ENCODE results near the gene TRIM58. TPM values are rescaled to one million over a fixed set of nuclear protein-coding genes. Genes with fewer than 3 reads are reported as not detected.

TRIM58 gene
- total RNA-seq, 1 donor from 2014 or later = 0.49 TPM

DNA sequence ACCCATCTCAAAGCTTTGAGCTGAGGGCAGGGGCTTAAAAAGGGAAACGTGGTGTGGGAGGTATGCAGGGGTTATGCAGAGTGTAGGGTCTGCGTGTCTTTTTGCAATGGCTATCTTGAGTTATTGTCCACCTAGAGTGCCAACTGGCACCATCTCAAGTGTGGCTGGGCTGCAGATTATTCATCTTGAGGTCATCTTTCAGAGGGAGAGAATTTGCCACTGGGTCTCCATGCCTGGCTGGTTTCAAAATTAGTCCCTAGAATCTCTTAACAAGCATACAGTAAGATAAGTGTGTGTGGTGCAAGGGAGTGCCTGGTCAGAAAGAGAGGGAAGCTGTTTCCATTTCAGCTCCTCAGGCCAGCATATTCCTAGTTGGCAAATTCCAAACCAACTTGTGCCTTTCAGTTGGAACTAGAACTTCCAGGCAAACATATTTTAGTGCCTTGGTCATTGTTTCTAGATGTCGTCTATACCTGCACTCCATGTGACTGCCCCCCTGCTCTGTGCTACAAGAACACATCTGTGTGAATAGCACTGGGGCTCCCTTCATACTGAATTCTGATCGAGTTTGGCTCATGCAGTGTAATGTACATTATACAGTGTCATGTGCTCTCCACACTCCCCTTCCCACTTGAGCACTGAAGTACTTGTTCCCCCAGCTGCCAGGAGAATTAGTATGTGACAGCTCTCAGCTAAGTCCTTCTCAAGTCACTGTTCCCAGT, 58.1 kb downstream of the TRIM58 start:
- intact Hi-C loops (cut with micrococcal nuclease) = no loop called here
- H3K9me3 Mint-ChIP-seq = no peaks in the 10 kb centered on the region
- DNase-seq (no peak), ATAC-seq (ENCODE audit: low read depth) (no peak)
- no peaks in the 10 kb centered on the region for H3K4me1 Mint-ChIP-seq
- H3K27ac Mint-ChIP-seq = no peak overlapping the region
- CTCF ChIA-PET = no interaction called here
- H3K36me3 Mint-ChIP-seq (ENCODE audit: low read depth) = no peaks in the 10 kb centered on the region
- no peak overlapping the region for H3K4me3 Mint-ChIP-seq
- peaks cover 2% of the 10 kb centered on the region for H3K27me3 Mint-ChIP-seq
- TF ChIP-seq, protein P1, sequence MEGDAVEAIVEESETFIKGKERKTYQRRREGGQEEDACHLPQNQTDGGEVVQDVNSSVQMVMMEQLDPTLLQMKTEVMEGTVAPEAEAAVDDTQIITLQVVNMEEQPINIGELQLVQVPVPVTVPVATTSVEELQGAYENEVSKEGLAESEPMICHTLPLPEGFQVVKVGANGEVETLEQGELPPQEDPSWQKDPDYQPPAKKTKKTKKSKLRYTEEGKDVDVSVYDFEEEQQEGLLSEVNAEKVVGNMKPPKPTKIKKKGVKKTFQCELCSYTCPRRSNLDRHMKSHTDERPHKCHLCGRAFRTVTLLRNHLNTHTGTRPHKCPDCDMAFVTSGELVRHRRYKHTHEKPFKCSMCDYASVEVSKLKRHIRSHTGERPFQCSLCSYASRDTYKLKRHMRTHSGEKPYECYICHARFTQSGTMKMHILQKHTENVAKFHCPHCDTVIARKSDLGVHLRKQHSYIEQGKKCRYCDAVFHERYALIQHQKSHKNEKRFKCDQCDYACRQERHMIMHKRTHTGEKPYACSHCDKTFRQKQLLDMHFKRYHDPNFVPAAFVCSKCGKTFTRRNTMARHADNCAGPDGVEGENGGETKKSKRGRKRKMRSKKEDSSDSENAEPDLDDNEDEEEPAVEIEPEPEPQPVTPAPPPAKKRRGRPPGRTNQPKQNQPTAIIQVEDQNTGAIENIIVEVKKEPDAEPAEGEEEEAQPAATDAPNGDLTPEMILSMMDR (IDR thresholded peaks at IDR 0.05) = no peak
- POLR2A ChIA-PET = no interaction called here

- peaks cover 2% of the 10 kb centered on the region for H3K27me3 Mint-ChIP-seq
- CTCF ChIA-PET = no interaction called here
Observed at GRCh38 chr1:247919952-247920351, 63.0 kb downstream of the TRIM58 start, which contains the start of gene OR2T8. OR2T8 (plus strand) TSS chr1:247920252; CDS start chr1:247921018, 766 bp downstream.

DNA sequence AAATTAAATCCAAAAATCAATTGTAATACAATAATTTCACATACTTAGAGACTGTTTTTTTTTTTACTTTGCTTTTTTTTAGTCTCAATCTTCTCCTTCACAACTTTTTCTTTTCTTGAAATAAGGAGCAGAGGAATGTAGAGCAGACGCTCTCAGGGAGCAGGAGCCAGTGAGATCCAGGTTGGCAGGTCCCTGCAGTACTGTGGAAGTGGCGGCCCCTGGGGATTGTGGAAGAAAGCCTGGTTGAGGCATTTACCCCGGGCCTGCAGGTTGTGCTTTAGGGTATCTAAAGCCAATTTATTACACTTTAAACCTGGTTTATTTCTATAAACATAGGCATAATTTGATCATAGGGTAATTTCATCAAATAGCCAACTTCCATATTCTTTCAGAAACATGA, 67.0 kb downstream of the TRIM58 start:
- Mint-ChIP-seq H3K9me3 (no peaks in the 10 kb centered on the region), H3K36me3 (ENCODE audit: low read depth) (no peaks in the 10 kb centered on the region), H3K27ac (no peak overlapping the region), H3K4me1 (no peaks in the 10 kb centered on the region), H3K4me3 (no peak overlapping the region), H3K27me3 (no peaks in the 10 kb centered on the region)
- CTCF ChIA-PET = no interaction called here
- DNase-seq = no peak
- intact Hi-C loops (cut with micrococcal nuclease) = no loop called here
- POLR2A ChIA-PET = no interaction called here
- TF ChIP-seq, protein P1 (IDR thresholded peaks at IDR 0.05) = no peak
- no peak for ATAC-seq (ENCODE audit: low read depth)

More at GRCh38 chr1:247919952-247920351, 63.0 kb downstream of the TRIM58 start, which contains the start of gene OR2T8:
- intact Hi-C loops (cut with micrococcal nuclease) = no loop called here
- ATAC-seq (ENCODE audit: low read depth) = no peak
- Mint-ChIP-seq H3K27ac (no peak within 1 kb of the TSS), H3K4me3 (no peak within 1 kb of the TSS), H3K9me3 (no peaks in the 10 kb centered on the region), H3K36me3 (ENCODE audit: low read depth) (no peaks in the 10 kb centered on the region), H3K4me1 (no peaks in the 10 kb centered on the region)
- no peak for DNase-seq
- POLR2A ChIA-PET = no interaction called here
- TF ChIP-seq, protein P1 (IDR thresholded peaks at IDR 0.05) = no peak

GRCh38 chr1:247924868-247925267, 67.9 kb downstream of the TRIM58 start, which contains the start of gene OR2AJ1:
OR2AJ1 (plus strand) TSS chr1:247924889; CDS start chr1:247933769, 8,880 bp downstream.
- Mint-ChIP-seq H3K9me3 (no peaks in the 10 kb centered on the region), H3K4me3 (no peak within 1 kb of the TSS), H3K27me3 (no peaks in the 10 kb centered on the region), H3K36me3 (ENCODE audit: low read depth) (no peaks in the 10 kb centered on the region), H3K4me1 (no peaks in the 10 kb centered on the region), H3K27ac (no peak within 1 kb of the TSS)
- ChIA-PET CTCF (no interaction called here), POLR2A (no interaction called here)
- DNase-seq (no peak), ATAC-seq (ENCODE audit: low read depth) (no peak)
- intact Hi-C loops (cut with micrococcal nuclease) = no loop called here
- TF ChIP-seq, protein P1 (IDR thresholded peaks at IDR 0.05) = no peak

Other genes starting within 250 kb of the TRIM58 start
- gene OR13G1, start 177.4 kb upstream of the TRIM58 start, total RNA-seq = not detected in 2 replicates
- not detected in 2 replicates for gene OR6F1, start 140.5 kb upstream of the TRIM58 start, total RNA-seq
- not detected in 2 replicates for gene OR14K1, start 118.6 kb upstream of the TRIM58 start, total RNA-seq
- not detected in 2 replicates for gene OR14A2, start 109.0 kb upstream of the TRIM58 start, total RNA-seq
- not detected in 2 replicates for gene OR1C1, start 96.6 kb upstream of the TRIM58 start, total RNA-seq
- not detected in 2 replicates for gene OR14A16, start 33.1 kb upstream of the TRIM58 start, total RNA-seq
- gene OR11L1, start 15.3 kb upstream of the TRIM58 start, total RNA-seq = not detected in 2 replicates
- 0.24 TPM in 1 of 2 replicates, not detected in the other for gene OR2W3, start 38.4 kb downstream of the TRIM58 start, total RNA-seq
- not detected in 2 replicates for gene OR2T8, start 63.1 kb downstream of the TRIM58 start, total RNA-seq
- gene OR2AJ1, start 67.7 kb downstream of the TRIM58 start, total RNA-seq = not detected in 2 replicates
- not detected in 2 replicates for gene OR2L8, start 91.7 kb downstream of the TRIM58 start, total RNA-seq
- gene OR2AK2, start 108.0 kb downstream of the TRIM58 start, total RNA-seq = not detected in 2 replicates
- 0.07 TPM in 1 of 2 replicates, not detected in the other for gene OR2L5, start 156.5 kb downstream of the TRIM58 start, total RNA-seq
- 0.18 TPM in 1 of 2 replicates, not detected in the other for gene OR2L2, start 172.9 kb downstream of the TRIM58 start, total RNA-seq
- gene OR2L3, start 189.6 kb downstream of the TRIM58 start, total RNA-seq = not detected in 2 replicates
- gene OR2L13, start 238.0 kb downstream of the TRIM58 start, total RNA-seq = not detected in 2 replicates

All from activated B cell treated with CpG ODN at 0.5 μM for 24 hours (primary cell).